Activated CD4-positive, alpha-beta T cell treated with anti-CD3 and anti-CD28 coated beads, Interleukin-2, amount 50 U/mL, for 16 hours (primary cell): ENCODE measurements around the gene NRARP.
A peak's percentile ranks its signal among the peaks of the same experiment; 100 is the strongest.

Experiments used
- DNase-seq: peaks from one replicate; pipeline ENCODE4 v3.0.0-alpha.2; 2020

NRARP gene

DNA sequence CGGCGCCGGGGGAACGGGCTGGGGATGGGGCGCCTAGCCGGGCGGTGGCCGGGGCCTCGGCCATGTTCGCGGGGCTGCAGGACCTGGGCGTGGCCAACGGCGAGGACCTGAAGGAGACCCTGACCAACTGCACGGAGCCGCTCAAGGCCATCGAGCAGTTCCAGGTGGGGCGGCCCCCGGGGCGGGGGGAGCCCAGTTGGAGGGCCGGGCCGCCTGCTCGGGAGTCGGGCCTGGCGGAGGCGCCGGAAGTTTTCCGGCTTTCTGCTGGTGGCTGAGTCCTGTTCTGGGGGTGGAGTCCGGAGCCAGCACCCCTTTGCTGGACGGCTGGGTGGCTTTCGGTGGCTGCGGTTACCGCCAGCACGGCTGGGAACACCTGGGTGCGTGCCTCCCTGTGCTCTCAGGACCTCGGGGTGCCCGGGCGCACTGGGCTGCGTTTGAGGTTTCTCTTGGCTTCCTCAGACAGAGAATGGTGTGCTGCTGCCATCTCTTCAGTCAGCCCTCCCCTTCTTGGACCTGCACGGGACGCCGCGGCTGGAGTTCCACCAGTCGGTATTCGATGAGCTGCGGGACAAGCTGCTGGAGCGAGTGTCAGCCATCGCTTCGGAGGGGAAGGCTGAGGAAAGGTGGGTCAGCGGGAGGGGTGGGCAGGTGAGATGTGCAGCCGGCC, 46.5 kb downstream of the NRARP start:
- peak; percentile 44 for DNase-seq

DNA sequence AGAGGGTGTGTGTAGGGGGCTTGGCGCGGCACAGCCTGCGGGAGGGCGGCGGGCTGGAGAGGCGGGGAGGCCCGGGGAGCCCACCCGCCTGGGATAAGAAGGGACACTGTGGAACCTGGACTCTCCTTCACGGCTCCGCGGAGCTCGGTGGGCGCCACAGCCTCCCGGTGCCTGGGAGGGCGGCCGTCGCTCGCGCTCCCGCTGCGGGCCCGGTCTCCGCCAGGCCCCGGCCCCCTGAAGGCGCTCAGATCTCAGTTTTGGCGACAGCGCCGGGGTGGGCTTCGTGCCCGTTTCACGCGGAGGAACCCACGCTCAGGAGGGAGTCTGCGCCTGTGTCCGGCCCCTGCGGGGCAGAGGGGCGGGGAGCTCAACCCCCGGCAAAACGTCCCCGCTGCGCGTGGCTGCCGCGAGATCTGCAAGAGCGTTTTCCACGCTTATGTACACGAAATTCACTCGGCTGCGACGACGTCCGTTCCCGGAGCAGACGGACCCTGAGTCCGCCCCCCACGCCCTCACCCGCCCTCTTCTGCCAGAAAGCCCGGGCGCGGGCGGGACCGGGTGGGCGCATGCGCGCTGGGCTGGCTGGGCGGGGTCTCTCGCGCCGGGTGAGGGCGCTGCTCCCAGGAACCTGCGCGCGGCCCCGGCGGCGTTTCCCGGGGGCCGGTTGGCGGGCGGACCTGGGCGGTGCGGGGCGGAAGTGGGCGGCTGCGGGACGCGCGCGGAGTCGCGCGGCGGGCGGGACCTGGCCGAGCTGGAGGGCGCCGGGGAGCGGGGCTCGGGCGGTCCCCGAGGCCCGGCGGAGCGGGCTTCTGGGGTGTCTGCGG, 47.2 kb downstream of the NRARP start, which contains the start of gene NELFB:
TSS of gene NELFB (plus strand) at position 704 of the 824 bp plus-strand sequence.
- DNase-seq: peak; percentile 95

DNA sequence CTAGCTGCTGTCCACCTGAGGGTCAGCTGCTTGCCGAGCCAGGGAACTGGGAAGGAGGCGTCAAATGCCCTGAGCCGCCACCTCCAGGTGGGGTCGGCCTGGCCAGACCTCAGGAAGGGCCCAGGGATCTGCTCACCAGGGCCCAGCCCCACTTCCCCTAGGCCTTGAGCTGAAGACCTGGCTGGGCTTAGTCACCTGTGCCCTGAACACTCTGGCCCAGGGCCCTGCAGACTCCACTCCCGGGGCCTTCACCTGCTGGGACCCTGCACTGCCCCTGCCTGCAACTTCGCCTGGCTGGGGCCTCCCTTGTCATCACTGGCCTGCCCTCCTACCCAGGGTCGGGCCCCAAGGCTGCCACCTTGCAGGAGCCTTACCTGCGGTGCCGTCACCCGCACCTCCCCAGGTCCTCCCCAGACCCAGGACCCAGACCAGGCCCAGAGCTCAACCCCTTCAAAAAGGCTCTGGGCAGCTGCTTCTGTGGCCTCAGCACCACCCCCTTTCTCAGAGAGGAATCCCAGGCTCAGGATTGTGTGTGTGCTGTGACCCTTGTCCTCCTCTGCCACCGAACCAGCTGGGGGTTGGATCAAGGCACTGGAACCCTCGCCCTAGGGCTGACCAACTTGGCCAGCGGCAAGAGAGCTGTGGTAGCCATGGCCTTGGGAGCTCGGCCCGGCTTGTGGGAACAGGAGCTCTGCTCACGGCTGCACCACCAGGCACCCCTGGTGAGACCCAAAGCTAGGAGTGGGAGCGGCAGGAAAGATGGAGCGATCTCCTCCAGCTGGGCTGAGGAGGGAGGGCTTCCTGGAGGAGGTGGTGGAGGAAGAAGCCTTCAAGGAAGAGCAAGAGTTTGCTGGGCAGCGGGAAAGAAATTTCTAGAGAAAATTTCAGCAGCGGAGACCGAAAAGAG, 48.1 kb downstream of the NRARP start:
- DNase-seq: no peak

DNA sequence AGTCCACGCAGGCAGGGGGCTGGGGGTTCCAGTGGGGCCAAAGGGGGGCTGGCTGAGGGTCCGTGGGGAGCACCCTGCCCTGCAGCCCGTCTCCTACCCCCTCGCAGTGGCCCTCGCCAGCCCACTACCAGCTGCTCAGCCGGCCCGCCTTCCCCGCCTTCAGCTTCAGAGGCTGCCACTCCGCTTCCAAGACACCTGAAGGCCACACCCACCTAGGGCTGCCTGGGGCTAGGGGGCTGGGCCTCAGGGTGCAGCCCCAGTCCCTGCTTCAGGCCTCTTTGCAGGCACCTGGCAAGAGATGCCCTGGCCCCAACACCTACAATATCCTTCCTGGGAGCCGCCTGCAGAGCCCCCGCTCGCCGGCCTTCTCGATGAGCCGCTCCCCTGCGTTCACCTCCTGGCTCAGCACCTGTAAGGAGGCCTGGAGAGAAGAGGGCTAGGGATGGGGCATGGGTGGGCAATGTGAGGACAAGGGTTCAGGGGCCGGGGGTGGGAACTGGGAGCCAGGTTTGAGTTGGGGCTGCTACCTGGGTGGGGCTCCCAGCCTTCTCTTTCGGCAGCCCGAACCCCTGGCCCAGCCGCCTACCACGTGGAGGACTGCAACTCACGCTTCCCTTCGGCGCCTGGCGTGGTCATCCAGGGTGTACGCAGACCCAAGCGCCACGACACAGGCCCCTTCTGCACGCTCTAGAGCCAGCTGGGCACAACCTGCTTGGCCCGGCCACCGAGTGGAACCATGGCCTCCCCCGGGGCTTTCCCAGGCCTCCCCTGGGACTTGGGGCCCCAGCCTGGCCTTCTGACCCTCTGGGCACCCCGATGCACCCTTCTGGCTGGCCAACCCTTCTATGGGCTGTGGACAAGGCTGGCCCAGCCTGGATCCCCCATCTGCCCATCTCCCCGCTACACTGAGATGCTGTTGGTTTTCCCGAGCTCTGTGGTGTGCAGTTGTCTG, 49.2 kb downstream of the NRARP start:
- DNase-seq: no peak

DNA sequence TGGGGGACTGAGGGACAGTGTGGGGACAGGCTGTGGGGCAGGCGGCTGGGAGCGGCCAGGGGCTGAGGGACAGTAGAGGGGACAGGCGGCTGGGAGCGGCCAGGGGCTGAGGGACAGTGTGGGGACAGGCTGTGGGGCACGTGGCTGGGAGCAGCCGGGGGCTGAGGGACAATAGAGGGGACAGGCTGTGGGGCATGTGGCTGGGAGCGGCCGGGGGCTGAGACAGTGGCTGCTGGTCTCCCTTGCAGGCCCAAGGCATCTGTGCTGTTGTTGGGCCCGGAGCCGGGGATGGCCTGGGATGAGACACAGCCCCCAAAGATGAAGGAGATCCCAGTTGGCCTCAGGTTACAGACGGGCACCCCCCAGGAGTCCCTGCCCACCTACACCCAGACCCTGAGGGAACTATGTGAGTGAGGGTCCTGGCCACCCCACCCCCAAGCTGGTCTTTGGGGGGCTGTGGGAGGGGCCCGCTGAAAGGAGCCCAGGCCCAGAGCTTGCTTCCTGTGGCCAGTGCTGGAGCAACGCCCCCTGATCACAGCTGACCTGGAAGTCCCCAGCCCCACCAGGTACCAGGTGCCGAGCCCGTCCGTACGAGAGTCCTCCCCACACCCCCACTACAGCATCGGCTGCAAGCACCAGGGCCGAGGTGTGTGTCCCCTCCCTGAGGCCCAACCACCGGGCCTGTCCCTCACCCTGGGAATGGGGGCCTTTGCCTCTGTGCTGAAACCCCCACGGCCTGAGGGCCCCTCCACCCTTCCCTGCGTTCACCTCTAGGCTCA, 50.4 kb downstream of the NRARP start:
- no peak for DNase-seq

DNA sequence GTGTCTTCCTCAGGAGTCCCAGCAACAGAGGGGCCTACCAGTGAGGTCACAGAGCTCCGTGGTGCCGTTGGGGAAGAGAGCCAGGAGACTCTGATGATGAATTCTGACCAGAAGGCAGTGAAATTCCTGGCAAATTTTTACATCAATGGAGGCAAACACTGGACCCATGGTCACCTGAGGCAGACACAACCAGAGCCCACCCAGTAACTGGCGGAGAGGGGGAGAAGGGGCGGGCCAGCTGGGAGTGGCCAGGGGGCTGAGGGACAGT, 50.9 kb downstream of the NRARP start, which contains the start of gene STPG3:
TSS of gene STPG3 (plus strand) at position 93 of the 268 bp plus-strand sequence. CDS start at position 94, 1 bp downstream.
- DNase-seq: no peak

DNA sequence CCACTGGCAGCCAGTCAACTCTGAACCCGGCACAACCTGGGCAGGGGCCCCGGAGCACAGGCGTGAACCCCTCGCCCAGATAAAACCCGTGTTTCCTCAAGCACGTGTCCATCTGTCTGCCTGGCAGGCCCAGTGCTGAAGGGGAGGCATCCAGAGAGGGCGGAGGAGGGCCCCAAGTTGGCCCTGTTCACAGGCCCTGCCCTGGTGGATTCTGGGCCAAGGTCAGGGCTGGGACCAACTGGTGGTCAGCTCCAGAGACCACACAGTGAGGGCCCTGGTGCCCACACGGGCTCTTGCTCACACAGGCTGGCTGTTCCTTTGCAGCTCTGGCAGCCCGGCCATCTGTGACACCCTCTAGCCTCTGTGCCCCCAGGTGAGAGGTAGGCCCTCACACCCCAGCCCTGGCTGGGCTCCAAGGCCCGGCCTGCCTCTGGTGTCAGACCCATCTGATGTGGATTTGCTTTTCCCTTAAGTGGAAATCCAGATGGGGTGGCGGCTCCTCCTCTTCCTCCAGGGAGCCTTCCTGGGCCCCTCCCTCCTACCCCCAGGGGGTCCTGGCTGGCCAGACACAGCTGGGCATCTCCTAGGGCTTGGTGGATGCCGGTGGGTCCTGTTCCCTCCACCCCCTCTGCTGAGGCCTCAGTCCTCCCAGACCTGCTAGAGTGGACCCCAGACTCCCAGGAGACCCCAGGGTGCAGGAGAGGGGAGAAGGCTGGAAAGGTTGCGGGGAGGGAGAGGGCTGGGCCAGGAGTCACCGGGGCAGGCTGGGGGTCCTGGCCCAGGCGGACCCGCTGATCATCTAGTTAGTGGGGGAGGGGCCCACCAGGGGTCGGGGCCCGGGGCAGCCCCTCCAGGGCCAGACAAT, 51.5 kb downstream of the NRARP start:
- DNase-seq: no peak
